GM12891 (cell line): Measurements from ENCODE around the gene CAPZA2.

Experiments used
- PAX5 ChIP-seq: IDR thresholded peaks from 2 replicates; pipeline ENCODE4 v1.6.1; 2011; ENCODE audit warnings: low read length, moderate library complexity, mild to moderate bottlenecking; ENCODE audit not compliant: insufficient read depth, severe bottlenecking
- POLR2A ChIP-seq: IDR thresholded peaks from 2 replicates; pipeline ENCODE4 v1.6.1; 2011; ENCODE audit warnings: low read depth, low read length, control low read depth
- POLR2AphosphoS5 ChIP-seq: IDR thresholded peaks from 2 replicates; pipeline ENCODE4 v1.6.1; 2011; ENCODE audit warnings: low read depth, low read length, control low read depth
- SPI1 ChIP-seq: IDR thresholded peaks from 2 replicates; pipeline ENCODE4 v1.6.1; 2011; ENCODE audit warnings: low read depth, low read length, control low read depth
- TAF1 ChIP-seq: IDR thresholded peaks from 2 replicates; pipeline ENCODE4 v1.6.1; 2011; ENCODE audit warnings: low read depth, low read length, control low read depth

DNA sequence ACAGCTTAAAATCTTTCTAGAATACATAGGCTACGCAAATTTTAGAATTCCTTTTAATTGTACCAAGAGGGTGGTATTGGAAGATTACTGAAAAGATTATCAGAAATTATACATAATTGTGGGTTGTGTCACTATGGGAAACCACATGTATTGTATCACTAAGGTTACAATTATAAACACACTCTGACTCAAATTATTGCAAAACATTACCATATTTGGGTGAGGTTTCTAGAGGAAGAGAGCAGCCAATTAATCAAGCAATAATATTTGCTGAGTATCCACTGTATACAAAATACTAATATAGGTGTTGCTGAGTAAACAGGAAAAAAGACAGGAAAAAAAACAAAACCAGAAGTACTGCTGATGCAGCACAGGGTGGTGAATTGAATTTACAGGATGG lies 3.1 kb upstream of the CAPZA2 start:
- TF ChIP-seq SPI1 (no peak), POLR2AphosphoS5 (no peak), PAX5 (no peak), POLR2A (no peak), TAF1 (no peak)
